ENCODE results near the gene MFRP. TPM values are rescaled to one million over a fixed set of nuclear protein-coding genes. Genes with fewer than 3 reads are reported as not detected.

MFRP gene
- total RNA-seq, 1 donor from 2014 or later, result not detected

- DNase-seq (ENCODE audit: low read depth), result no peak
- H3K36me3 Mint-ChIP-seq (ENCODE audit: low read depth, unreplicated experiment), result no peaks in the 10 kb centered on the region
- H3K36me3 ChIP-seq (ENCODE audit: insufficient read depth, low read length), result no peaks in the 10 kb centered on the region
- H3K4me3 Mint-ChIP-seq (ENCODE audit: unreplicated experiment), result no peak overlapping the region
- no peaks in the 10 kb centered on the region for H3K27me3 Mint-ChIP-seq (ENCODE audit: low read depth, unreplicated experiment)
- no peaks in the 10 kb centered on the region for H3K9me3 ChIP-seq (ENCODE audit: insufficient read depth, low read depth, low read length)
- no peak overlapping the region for H3K4me2 ChIP-seq (ENCODE audit: low read length)
- H3K27ac ChIP-seq (ENCODE audit: low read depth, low read length), result no peak overlapping the region
- H4K20me1 ChIP-seq (ENCODE audit: insufficient read depth, low read length), result no peaks in the 10 kb centered on the region
- H3K9me3 Mint-ChIP-seq (ENCODE audit: unreplicated experiment), result no peaks in the 10 kb centered on the region
- no peak overlapping the region for H3K4me3 ChIP-seq (ENCODE audit: insufficient read depth, low read depth, low read length)
- no peaks in the 10 kb centered on the region for H3K79me2 ChIP-seq (ENCODE audit: insufficient read depth, low read length)
- H3K27ac Mint-ChIP-seq (ENCODE audit: unreplicated experiment), result no peak overlapping the region
- FAIRE-seq, result no peak
- no peak overlapping the region for H2AFZ ChIP-seq (ENCODE audit: low read depth, low read length)
- H3K4me1 ChIP-seq (ENCODE audit: insufficient read depth, low read length), result peaks cover 38% of the 10 kb centered on the region
- no peak overlapping the region for H3K9ac ChIP-seq (ENCODE audit: low read length)
- peaks cover 22% of the 10 kb centered on the region for H3K4me1 Mint-ChIP-seq (ENCODE audit: low read depth, unreplicated experiment)
- TF ChIP-seq CTCF (IDR thresholded peaks at IDR 0.05; ENCODE audit: insufficient read depth, low read depth, low read length) (peak; percentile 11), EZH2 (IDR thresholded peaks at IDR 0.05; ENCODE audit: insufficient read depth, low read length) (no peak)
- no peaks in the 10 kb centered on the region for H3K27me3 ChIP-seq (ENCODE audit: insufficient read depth, low read length)
Observed at GRCh38 chr11:119322360-119322739, 24.2 kb downstream of the MFRP start.

GRCh38 chr11:119320776-119321524 is 25.6 kb downstream of the MFRP start:
- no peaks in the 10 kb centered on the region for H3K9me3 ChIP-seq (ENCODE audit: insufficient read depth, low read depth, low read length)
- no peaks in the 10 kb centered on the region for H3K9me3 Mint-ChIP-seq (ENCODE audit: unreplicated experiment)
- H4K20me1 ChIP-seq (ENCODE audit: insufficient read depth, low read length), result peaks cover 1% of the 10 kb centered on the region
- no peaks in the 10 kb centered on the region for H3K36me3 Mint-ChIP-seq (ENCODE audit: low read depth, unreplicated experiment)
- H3K27me3 Mint-ChIP-seq (ENCODE audit: low read depth, unreplicated experiment), result no peaks in the 10 kb centered on the region
- TF ChIP-seq EZH2 (IDR thresholded peaks at IDR 0.05; ENCODE audit: insufficient read depth, low read length), result no peak
- no peak for TF ChIP-seq CTCF (IDR thresholded peaks at IDR 0.05; ENCODE audit: insufficient read depth, low read depth, low read length)
- H2AFZ ChIP-seq (ENCODE audit: low read depth, low read length), result peak overlapping the region; percentile 82
- peak overlapping the region; percentile 63 for H3K4me3 Mint-ChIP-seq (ENCODE audit: unreplicated experiment)
- no peaks in the 10 kb centered on the region for H3K27me3 ChIP-seq (ENCODE audit: insufficient read depth, low read length)
- H3K4me3 ChIP-seq (ENCODE audit: insufficient read depth, low read depth, low read length), result peak overlapping the region; percentile 49
- peaks cover 46% of the 10 kb centered on the region for H3K4me1 ChIP-seq (ENCODE audit: insufficient read depth, low read length)
- H3K27ac Mint-ChIP-seq (ENCODE audit: unreplicated experiment), result peak overlapping the region; percentile 87
- DNase-seq (ENCODE audit: low read depth) (peak; percentile 48), FAIRE-seq (no peak)
- H3K9ac ChIP-seq (ENCODE audit: low read length), result peak overlapping the region; percentile 73
- H3K27ac ChIP-seq (ENCODE audit: low read depth, low read length), result peak overlapping the region; percentile 37
- peak overlapping the region; percentile 85 for H3K4me2 ChIP-seq (ENCODE audit: low read length)
- H3K36me3 ChIP-seq (ENCODE audit: insufficient read depth, low read length), result no peaks in the 10 kb centered on the region
- peaks cover 22% of the 10 kb centered on the region for H3K4me1 Mint-ChIP-seq (ENCODE audit: low read depth, unreplicated experiment)
- H3K79me2 ChIP-seq (ENCODE audit: insufficient read depth, low read length), result peaks cover 9% of the 10 kb centered on the region

- Mint-ChIP-seq H3K4me1 (ENCODE audit: low read depth, unreplicated experiment) (peaks cover 22% of the 10 kb centered on the region), H3K4me3 (ENCODE audit: unreplicated experiment) (no peak overlapping the region), H3K9me3 (ENCODE audit: unreplicated experiment) (no peaks in the 10 kb centered on the region), H3K36me3 (ENCODE audit: low read depth, unreplicated experiment) (no peaks in the 10 kb centered on the region), H3K27ac (ENCODE audit: unreplicated experiment) (no peak overlapping the region), H3K27me3 (ENCODE audit: low read depth, unreplicated experiment) (no peaks in the 10 kb centered on the region)
- Histone ChIP-seq H3K36me3 (ENCODE audit: insufficient read depth, low read length) (no peaks in the 10 kb centered on the region), H3K9me3 (ENCODE audit: insufficient read depth, low read depth, low read length) (no peaks in the 10 kb centered on the region), H3K4me2 (ENCODE audit: low read length) (peak overlapping the region; percentile 85), H3K27me3 (ENCODE audit: insufficient read depth, low read length) (no peaks in the 10 kb centered on the region), H3K4me1 (ENCODE audit: insufficient read depth, low read length) (peaks cover 52% of the 10 kb centered on the region), H3K4me3 (ENCODE audit: insufficient read depth, low read depth, low read length) (no peak overlapping the region), H3K79me2 (ENCODE audit: insufficient read depth, low read length) (peaks cover 15% of the 10 kb centered on the region), H2AFZ (ENCODE audit: low read depth, low read length) (peak overlapping the region; percentile 82), H3K9ac (ENCODE audit: low read length) (peak overlapping the region; percentile 73), H3K27ac (ENCODE audit: low read depth, low read length) (peak overlapping the region; percentile 37), H4K20me1 (ENCODE audit: insufficient read depth, low read length) (peaks cover 8% of the 10 kb centered on the region)
- DNase-seq (ENCODE audit: low read depth), result no peak
- no peak for FAIRE-seq
- no peak for TF ChIP-seq EZH2 (IDR thresholded peaks at IDR 0.05; ENCODE audit: insufficient read depth, low read length)
- no peak for TF ChIP-seq CTCF (IDR thresholded peaks at IDR 0.05; ENCODE audit: insufficient read depth, low read depth, low read length)
Observed at GRCh38 chr11:119320240-119320775, 26.2 kb downstream of the MFRP start.

Data from astrocyte (in vitro differentiated cells and primary cell).